H1 (cell line): ENCODE results near the gene DUOX1. TPM values are rescaled to one million over a fixed set of nuclear protein-coding genes. Genes with fewer than 3 reads are reported as not detected.

Source experiments
- BACH1 ChIP-seq: IDR thresholded peaks from 2 replicates; pipeline ENCODE4 v1.6.1; 2012; ENCODE audit warnings: low read length, improper control_type of control experiment
- CTBP2 ChIP-seq: IDR thresholded peaks from 2 replicates; pipeline ENCODE4 v1.7.0; 2011; ENCODE audit warnings: borderline replicate concordance, mild to moderate bottlenecking, moderate library complexity, mixed read lengths, low read length; ENCODE audit not compliant: insufficient read depth, insufficient read length
- RBBP5 ChIP-seq: IDR thresholded peaks from 2 replicates; pipeline ENCODE4 v1.7.1; 2012; ENCODE audit warnings: low read depth, mild to moderate bottlenecking, inconsistent platforms, low read length, moderate library complexity, borderline replicate concordance
- polyA plus RNA-seq, 7 experiments: library from polyadenylated mRNA; depleted of rRNA in 3 of 7; stranded (reverse) in 5 of 7; unstranded in 2 of 7; fragments of >200 nt in 5 of 7; fragments of 200-250 nt in 2 of 7; gene quantifications; 1 replicate in 5 of 7; 2 replicates in 1 of 7; 4 replicates in 1 of 7; pipeline versions ENCODE4 v1.2.1 to v1.2.3, GENCODE V29; 2011 to 2013; ENCODE audit warnings: missing spikeins in 2 of 7, mixed read lengths in 2 of 7
- total RNA-seq: library from RNA; stranded (reverse); fragmentation: NEBNext Ultra II Directional; extraction: Animal tissue kit (Norgen Biotek cat#: 25700); gene quantifications from 2 replicates; pipeline ENCODE4 v1.2.1, GENCODE V29; 2021

Gene DUOX1
- total and polyA plus RNA-seq, 2 of the 8 experiments (the other 6 are each of a cell fraction or from before 2014, with no cell fraction given) = 0.84 to 1.4 TPM

GRCh38 chr15:45117308-45118130 is 12.3 kb upstream of the DUOX1 start (continued):
- TF ChIP-seq CTBP2 (no peak), RBBP5 (no peak), BACH1 (no peak)
